DMS53 (cell line): ENCODE results near the gene CFAP92.

Experiments
- DNase-seq: peaks from one replicate; lab custom pipeline; 2025; lab: John Stamatoyannopoulos, UW

CFAP92 gene, protein sequence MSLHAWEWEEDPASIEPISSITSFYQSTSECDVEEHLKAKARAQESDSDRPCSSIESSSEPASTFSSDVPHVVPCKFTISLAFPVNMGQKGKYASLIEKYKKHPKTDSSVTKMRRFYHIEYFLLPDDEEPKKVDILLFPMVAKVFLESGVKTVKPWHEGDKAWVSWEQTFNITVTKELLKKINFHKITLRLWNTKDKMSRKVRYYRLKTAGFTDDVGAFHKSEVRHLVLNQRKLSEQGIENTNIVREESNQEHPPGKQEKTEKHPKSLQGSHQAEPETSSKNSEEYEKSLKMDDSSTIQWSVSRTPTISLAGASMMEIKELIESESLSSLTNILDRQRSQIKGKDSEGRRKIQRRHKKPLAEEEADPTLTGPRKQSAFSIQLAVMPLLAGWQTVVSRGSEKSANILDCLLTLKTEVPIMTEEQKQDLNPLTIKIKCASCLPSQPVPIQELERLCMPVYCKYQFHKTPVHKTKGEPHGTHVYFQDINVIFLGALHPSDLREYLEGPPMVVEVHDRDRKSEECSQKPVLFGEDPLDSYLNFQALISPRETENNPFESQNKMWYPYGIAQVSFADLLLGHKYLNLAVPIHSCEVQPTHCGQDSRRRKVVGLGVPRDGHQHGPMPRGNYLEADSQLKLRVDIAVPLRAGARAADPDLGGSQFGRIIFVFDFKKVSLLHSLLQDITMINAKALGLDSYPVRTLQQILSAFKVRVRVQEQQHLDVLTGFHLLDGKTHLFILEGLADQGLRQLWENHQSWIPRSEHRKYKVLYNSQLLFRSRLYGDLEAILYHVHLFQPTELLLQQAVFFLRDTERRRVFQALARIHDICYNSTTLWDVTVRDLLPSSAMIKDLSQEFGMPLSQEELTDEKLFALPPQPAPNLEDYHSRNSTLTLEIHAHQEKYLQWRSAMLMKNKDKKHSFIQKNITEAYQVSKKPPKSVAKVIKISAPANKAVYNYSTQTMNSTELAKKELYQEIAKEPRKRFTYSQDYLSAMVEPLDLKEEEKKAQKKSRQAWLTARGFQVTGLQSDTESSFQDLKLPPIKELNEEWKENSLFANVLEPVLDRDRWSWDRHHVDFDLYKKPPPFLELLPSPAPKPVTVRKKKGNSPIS

DNA sequence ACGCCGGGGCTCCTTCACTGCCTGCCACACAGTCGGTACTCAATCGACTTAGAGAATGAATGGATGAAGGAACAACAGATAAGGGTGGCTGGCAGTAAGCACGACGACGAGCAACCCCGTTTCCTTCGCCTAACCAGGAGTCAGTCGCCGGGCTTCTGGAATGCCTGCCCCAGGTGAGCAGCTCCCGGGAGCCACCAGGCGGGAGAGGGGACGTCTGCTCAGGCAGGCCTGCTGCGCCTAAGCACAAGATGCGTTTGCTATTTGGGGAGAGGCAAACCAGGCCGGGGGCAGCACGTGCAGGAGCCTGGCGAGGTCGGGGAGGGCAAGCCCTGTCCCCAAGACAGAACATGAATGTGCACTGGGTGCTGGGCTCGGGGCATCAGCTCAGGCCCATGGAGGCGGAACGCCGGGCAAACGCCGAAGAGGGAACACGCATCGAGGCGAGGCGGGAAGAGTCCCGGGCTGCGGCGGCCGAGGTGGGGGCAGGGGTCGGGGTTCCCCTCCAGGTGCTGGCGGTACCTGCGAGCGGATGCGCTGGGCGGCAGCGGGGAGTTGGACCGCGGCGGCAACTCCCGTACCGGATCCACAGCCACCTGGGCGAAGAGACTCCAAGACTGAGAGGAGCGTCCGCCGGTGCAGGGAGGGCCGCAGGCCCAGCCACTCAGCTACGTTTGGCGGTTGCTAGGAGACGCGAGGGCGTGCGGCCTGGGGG is at the start of gene CFAP92:
Gene CFAP92, minus strand, starts transcription at position 616 of the 712 bp plus-strand sequence. CDS start 772 bp downstream, outside the sequence.
- peak; percentile 93 for DNase-seq

DNA sequence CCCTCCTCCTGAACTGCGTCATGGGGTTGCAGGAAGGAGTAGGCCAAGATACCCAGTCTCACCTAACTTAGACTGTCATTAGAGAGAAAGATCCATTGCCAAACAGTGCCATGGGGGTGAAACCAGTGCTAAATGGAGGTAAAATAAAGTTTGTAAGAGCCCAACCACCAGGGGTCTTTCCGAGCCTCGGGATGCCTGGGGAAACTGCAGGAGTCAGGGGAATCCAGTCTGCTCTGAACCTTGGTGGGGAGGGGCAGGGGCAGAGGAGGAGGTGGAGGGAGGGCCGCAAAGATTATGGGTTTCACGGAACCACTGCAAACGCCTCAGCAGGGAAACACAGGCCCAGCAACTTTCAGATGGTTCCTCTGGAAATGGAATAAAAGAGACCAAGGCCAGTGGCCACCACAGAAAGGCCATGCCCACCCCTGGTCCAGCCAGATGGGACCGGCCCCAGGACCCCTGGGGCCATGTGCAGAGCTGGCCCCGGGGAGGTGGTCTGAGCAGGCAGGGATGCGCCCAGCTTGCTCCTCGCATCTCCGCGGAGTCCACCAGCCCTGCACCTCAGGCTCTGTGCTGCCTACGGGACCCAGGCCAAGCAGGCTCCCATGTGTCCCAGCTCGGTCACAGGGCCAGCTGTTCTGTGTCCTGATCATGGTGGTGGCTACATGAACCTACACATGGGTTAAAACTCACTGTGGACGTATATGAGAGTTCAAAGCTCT is 46.9 kb upstream of the CFAP92 start:
- no peak for DNase-seq

DNA sequence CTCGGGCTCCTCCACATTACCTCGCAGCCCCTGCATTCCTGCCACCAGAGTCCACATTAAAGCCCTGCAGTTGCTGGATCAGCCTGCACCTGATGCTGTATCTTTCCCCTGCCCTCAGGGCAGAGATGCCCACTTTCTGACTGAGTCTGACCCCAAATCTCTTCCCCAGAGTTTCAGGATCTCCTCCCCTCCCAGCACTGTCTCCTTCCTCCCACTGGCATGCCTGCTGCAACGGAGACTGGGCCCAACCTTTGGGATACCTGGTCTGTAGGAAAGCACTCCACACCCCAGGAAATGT is 46.1 kb upstream of the CFAP92 start:
- DNase-seq: no peak

DNA sequence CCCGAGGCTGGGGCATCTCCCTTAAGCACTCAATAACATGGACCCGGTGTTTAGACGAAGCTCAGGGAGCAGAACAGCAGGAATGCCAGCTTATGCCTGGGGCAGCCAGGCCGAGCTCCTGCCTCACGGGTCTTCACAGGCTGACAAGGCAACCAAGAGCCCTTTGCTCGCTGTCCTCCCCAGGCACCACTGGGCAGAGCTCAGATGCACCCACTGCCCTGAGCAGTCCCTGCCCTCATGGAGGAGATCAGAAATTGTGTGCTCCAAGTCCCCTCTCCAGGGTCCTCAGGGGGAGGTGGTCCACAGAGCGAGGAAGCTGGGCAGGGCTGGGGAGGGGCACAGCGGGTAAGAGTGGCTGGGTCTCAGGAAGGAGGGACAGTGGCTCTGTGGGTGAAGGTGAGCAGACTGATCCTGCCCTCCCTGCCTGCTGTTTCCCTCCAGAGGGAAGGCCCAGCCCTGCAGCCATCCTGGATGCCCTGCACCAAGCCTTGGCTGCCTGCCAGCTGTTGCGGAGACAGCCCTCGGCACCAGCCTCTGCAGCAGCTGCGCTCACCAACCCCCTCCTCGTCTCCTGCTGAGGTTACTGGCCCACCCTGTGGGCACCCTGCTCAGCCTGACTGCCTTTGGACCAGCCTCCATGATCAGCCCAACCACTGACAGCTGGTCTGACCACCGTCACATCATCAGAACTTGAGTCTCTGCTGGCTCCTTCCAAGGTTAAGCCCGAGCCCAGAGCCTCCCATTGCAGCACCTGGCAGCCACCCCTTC is 45.6 kb upstream of the CFAP92 start:
- peak; percentile 46 for DNase-seq

DNA sequence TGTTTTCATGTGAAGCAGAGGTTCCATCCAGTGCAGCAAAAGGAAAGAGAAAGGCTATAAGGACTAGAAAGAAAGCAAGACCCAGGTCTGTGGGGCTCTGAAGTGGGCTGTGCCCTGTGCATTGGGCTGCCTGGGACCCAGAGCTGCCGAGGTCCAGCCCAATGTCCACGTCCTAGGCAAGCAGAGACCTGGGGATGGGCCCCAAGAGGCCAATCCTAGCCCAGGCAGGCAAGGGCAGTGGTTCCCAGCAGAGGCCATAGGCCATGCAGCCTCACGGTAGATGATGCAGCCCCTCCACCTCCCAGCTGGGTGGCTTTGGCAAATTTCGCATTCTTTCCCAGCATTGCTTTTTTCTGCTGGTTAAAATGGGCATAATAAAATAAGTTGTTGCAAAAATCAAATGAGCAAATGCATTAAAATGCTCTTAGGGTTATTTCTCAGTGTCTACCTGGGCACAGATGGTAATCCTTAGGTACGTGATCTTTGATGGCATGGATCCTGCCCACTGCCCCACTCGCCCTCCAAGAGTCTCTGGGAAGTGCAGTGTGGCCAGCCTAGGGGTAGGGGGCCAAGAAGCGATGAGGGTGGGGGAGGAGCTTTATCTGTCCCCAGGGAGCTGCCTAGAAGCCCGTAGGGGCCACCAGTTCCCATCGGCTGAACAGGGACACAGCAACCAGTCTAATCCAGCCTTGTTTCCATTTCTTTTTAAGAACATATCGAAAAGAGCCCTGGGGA is 44.4 kb upstream of the CFAP92 start:
- DNase-seq: no peak

DNA sequence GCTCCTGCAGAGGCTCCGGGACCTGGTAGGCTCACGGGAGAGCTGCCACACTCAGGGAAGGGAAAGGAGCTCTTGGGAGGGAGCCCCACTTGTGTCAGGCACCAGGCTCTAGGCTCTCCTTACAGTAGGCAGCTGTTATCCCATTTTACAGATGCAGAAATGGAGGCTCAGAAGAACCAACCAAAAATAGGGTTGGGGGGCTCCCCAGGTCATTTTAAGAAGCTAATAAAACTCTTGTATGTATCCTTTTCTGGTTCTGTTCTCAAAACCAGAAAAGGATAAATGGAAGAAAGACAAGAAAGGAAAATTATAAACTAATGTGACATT is 43.2 kb upstream of the CFAP92 start:
- no peak for DNase-seq

DNA sequence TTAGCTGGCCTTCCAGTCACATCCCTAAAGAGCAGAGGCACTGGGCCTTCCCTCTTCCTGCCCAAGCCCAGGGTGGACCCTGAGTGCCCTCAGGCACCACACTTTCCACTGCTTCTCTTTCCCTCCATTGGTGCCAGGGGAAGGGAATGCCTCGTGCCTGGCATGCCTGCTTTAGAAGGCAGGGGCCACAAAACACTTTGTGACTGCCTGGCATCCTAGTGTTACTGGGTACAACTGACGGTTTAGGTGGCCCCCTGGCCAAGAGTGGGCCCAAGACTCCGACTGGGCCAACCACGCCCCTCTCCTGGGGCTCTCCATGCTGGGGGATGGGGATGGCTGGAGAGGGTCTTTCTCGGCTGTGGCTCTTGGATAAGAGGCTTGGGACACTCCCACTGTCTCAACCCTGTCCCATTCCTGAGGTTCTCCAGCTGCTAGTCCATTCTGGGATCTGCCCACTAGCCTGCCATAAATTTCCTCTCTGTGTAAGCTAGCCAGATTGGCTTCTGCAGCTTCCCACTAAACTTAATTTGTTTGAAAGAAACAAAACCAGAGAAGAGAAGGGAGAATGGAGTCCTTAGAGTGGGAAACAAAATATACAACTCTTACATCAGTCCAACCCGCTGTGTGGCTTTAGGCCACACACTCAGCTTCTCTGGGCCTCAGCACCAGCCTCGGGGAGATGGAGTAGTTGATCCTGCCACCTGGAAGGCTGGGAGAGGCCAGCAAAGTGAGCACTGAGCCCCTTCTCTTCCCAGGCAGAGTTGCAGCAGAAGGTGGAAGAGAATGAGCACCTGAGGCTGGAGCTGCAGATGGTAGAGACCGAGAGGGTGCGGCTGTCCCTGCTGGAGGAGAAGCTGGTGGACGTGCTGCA is 42.6 kb upstream of the CFAP92 start:
- no peak for DNase-seq

DNA sequence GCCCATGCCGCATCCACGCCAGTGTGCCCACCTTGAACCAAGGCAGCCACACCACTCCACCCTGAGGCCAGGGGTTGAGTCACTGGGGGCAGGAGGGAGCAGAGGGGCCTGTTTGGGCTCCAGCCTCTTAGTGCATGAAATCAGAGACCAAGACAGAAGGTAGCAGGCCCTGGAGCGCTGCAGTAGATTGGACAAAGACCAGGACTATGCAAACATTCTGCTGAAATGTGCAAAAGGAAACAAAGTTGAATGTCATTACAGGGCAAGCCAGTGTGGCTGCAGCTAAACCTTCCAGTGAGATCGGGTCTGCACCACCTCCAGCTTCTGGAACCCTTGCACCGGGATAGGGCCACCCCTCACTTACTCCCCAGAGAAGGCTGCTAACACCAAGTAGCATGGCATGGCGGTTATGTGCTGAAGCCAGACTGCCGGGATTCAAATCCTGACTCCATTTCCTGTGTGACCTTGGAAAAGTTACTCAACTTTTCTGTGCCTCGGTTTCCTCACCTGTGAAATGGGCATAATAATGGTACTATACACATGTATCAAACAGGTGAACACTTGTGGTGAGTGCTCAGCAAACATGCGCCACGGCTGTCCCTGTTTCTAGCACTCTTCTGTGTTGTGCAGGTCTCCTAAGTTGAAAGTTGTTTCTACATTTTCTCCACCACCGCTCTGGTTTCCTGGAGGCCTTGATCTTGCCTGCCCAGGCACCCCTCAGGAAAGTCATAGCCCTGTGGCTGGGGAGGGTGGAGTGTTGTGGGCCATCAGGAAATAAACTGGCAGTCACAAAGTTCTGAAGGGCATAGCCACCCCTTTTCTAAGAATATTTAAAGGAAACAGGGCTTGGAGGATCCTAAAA is 41.7 kb upstream of the CFAP92 start:
- no peak for DNase-seq

DNA sequence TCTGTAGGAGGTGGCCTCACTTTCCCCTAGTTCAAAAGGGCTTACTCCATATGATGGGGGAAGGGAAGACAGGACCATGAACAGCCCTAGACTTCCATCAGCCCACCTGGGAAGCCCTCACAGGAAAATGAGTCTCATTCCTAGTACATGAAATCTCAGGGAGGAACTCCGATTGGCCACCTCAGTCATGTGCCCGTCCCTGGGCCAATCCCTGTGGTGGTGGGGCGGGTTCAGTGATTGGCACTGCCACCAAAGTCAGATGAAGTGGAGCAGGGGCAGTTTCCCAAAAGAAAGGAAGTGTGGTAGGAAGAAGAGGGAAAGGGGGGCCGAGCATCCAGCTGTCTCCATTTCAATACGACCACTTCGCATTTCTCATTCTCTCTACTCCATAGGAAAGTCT is 40.8 kb upstream of the CFAP92 start:
- peak; percentile 11 for DNase-seq

DNA sequence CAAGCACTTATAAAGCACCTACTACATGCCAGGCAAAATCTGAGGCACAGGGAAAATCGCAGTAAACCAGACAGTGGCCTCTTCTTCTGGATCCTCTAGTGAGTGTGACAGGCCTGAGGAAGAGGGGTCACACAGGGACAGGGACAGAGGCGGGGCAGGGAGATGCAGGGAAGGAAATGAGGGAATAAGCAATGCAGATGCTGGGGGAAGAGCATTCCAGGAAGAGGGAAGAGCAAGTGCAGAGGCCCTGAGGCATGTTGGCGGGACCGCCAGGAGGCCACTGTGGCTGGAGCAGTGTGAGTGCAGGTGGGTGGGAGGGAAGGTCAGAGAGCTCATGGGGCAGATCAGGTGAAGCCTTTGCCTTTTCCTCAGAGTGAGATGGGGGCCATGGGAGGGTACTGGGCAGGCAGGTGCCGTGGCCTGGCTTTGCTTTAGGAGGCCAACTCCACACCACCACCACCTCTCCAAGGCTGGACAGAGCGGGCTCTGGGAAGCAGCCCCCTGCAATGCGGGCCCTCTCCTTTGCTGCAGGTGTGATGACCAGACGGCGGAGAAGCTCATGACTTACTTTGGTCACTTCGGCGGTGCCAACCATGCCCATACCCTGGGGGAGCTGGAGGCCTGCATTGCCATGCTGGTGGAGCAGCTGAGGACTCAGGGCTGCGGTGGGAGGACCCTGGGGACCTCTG is 39.9 kb upstream of the CFAP92 start:
- DNase-seq: no peak

DNA sequence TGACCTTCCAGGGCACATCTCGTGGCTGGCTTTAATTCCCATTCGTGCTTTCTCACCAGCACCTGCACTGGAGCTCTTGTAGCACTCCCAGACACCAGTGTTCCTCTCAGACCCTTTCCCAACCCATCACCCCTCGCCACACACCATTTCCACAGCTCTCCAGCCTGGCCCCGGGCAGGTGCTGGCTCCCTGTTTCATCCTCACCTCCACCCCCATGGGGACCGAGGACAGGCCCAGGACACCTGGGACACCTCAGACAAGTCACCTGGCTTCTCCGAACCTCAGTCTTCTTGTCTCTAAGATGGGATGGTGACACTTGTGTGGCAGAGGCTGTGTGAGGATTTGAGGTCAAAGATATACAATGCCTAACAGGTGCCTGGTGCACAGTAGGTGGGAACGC is 39.3 kb upstream of the CFAP92 start:
- no peak for DNase-seq

DNA sequence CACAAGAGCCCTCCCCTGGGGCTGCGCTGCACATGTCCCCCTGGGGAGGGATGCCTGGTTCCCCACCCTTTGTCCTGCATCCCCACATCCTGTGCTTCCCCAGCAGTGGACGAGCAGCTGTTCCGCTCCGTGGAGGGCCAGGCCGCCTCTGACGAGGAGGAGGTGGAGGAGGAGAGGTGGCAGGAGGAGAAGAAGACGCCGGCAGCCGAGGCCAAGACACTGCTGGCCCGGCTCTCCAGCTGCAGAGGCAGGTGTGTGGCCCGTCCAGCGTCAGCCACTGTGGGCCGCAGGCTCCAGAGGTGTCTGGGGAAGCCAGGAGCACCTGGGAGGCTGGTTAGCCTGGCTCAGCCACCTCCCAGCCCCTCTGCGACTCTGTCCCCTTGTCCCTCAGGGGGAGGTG is 38.8 kb upstream of the CFAP92 start:
- no peak for DNase-seq

DNA sequence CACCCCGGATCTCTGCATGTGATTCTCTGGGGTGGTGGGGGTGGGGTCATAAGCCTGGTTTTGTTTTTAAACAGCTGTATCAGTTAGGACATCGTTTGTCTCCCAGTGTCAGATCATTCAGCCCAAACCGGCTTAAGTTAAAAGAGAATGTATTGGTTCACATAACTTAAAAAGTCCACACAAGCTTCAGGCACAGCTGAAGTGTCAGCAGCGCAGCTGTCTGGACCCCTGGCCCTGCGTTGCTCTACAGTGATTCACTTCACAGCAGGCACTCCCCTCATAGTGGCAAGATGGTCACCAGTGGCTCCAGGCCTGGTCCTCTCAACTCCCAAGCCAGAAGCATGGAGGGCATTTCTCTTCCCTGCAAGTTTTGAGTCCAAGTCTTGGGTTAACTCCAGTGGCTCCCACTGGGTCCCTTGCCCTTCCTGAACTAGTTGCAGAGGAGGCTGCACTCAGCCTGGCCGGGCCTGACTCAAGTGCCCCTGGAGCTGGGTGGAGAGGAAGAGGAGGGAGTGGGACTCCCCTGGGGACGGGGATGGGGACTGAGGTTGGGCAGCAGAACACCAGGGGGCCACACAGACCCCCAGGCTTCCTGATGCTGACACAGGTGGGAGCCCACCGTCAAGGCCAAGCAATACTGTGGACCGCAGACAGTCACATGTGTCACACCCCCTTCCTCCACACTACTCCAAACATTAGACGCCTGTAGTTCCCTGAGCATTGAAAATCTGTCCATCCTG is 37.8 kb upstream of the CFAP92 start:
- DNase-seq: no peak

DNA sequence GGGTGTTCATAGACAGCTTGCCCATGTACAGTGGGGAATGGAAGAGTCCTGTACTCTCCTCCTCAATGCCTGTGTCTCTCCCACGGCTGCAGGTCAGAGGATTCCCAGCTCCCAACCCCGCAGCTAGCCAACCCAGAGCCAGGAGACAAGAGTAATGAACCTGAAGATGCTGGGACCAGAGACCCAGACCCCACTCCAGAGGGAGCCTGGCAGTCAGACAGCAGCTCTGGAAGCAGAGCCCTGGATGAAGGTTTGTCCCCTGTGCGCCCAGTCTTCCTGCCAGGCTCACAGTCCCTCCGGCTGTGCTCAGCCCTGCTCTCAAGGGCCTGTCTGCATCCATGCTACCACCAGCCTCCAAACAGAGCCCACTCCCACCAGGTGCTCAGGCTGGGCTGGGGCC is 36.7 kb upstream of the CFAP92 start:
- no peak for DNase-seq

DNA sequence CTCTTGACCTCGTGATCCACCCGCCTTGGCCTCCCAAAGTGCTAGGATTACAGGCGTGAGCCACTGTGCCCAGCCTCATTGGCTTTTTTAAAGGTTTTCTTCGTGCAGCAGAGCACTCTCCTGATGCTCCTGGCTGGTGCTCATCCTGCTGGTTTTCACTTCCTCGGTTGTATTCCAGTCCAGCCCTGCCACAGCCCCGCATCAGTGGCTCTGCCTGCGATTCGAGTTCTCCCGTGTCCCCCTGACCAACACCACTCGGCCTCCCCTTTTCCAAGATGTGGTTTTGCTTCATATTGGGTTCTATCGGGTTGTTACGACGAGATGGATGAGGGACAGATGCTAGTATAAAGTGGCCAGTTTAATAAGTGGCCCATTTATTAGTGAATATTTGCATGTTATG is 35.0 kb upstream of the CFAP92 start:
- no peak for DNase-seq

DNA sequence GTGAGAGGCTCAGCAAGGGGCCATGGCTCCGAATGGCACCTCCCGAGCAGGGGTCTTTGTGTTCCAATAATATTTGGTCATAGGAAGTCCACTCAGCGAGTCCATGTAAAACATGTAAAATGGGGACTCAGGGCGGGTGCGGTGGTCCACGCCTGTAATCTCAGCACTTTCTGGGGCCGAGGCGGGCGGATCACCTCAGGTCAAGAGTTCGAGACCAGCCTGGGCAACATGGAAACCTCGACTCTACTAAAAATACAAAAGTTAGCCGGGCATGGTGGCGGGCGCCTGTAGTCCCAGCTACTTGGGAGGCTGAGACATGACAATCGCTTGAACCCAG is 33.6 kb upstream of the CFAP92 start:
- no peak for DNase-seq
